Uterus (tissue), 4 donors: ENCODE data around the gene ZNF275. TPM values are rescaled to one million over a fixed set of nuclear protein-coding genes. Genes with fewer than 3 reads are reported as not detected.

ENCODE experiments used
- DNase-seq, 2 donors: peaks; one replicate each; pipeline ENCODE4 v3.0.0-alpha.2; 2019 to 2020
- H3K27ac ChIP-seq, 2 donors: fragments of 200-600 bp; sonication (generic); 1 replicate in 1 of 2; 2 replicates in 1 of 2; pipeline ENCODE4 v1.5.1; 2016 to 2018
- H3K27me3 ChIP-seq, 2 donors: fragments of 200-600 bp; sonication (generic); one replicate each; pipeline ENCODE4 v1.5.1; 2018 to 2019; ENCODE audit warnings: control low read depth in 1 of 2
- H3K36me3 ChIP-seq, 2 donors: fragments of 200-600 bp; sonication (generic); one replicate each; pipeline ENCODE4 v1.5.1; 2019; ENCODE audit warnings: control low read depth in 1 of 2
- H3K4me1 ChIP-seq, 2 donors: fragments of 200-600 bp; sonication (generic); one replicate each; pipeline ENCODE4 v1.5.1; 2018 to 2019; ENCODE audit warnings: control low read depth in 1 of 2
- H3K4me3 ChIP-seq, 2 donors: fragments of 200-600 bp; sonication (generic); 1 replicate in 1 of 2; 2 replicates in 1 of 2; pipeline ENCODE4 v1.5.1; 2018 to 2019; ENCODE audit warnings: mild to moderate bottlenecking in 1 of 2
- H3K9me3 ChIP-seq, 2 donors: fragments of 200-600 bp; sonication (generic); one replicate each; pipeline ENCODE4 v1.5.1; 2019; ENCODE audit warnings: control low read depth in 1 of 2
- POLR2A ChIP-seq, 2 donors: fragments of 450-650 bp; IDR thresholded peaks; one replicate each; pipeline ENCODE4 v1.6.1; 2016; ENCODE audit warnings: antibody characterized with exemption in 2 of 2, mild to moderate bottlenecking in 1 of 2, moderate library complexity in 1 of 2
- intact Hi-C: fragments of 100-400 bp; cut with DNase I; formaldehyde crosslinking; loops from one replicate; pipeline ENCODE4 v1.15.1; 2023; ENCODE audit warnings: low total_unique reads
- small RNA-seq: library from RNA; depleted of rRNA; stranded (forward); fragments of <200 nt; gene quantifications from one replicate; pipeline ENCODE3, GENCODE V24; 2016
- total RNA-seq, 4 donors: library from RNA; depleted of rRNA in 3 of 4; stranded (reverse); fragments of >200 nt in 3 of 4; gene quantifications; one replicate each; pipeline versions ENCODE4 v1.1.0 to v1.2.4, GENCODE V29; 2014 to 2023
- TF ChIP-seq, protein P1 (sequence below), 4 experiments: fragments of 200-600 bp in 2 of 4; fragments of 450-650 bp in 2 of 4; sonication (generic) in 2 of 4; IDR thresholded peaks; one replicate each; pipeline ENCODE4 v1.5.1; 2016 to 2019; ENCODE audit warnings: antibody characterized with exemption in 4 of 4, mild to moderate bottlenecking in 2 of 4, moderate library complexity in 1 of 4
- donor health status: DM: yes; HTN: yes; CAD: no.

ZNF275 gene
- total RNA-seq, 4 donors from 2014 or later: 4.9 to 18.3 (median 11.2) TPM

GRCh38 chrX:153400146-153401132 lies 66.5 kb downstream of the ZNF275 start:
- Histone ChIP-seq H3K27me3 (no peaks in the 10 kb centered on the region), H3K9me3 (no peaks in the 10 kb centered on the region), H3K27ac (no peak overlapping the region), H3K36me3 (no peaks in the 10 kb centered on the region), H3K4me1 (no peaks in the 10 kb centered on the region), H3K4me3 (no peak overlapping the region)
- intact Hi-C loops: no loop called here
- no peak for DNase-seq
- TF ChIP-seq POLR2A (IDR thresholded peaks at IDR 0.05): no peak
- TF ChIP-seq, protein P1, sequence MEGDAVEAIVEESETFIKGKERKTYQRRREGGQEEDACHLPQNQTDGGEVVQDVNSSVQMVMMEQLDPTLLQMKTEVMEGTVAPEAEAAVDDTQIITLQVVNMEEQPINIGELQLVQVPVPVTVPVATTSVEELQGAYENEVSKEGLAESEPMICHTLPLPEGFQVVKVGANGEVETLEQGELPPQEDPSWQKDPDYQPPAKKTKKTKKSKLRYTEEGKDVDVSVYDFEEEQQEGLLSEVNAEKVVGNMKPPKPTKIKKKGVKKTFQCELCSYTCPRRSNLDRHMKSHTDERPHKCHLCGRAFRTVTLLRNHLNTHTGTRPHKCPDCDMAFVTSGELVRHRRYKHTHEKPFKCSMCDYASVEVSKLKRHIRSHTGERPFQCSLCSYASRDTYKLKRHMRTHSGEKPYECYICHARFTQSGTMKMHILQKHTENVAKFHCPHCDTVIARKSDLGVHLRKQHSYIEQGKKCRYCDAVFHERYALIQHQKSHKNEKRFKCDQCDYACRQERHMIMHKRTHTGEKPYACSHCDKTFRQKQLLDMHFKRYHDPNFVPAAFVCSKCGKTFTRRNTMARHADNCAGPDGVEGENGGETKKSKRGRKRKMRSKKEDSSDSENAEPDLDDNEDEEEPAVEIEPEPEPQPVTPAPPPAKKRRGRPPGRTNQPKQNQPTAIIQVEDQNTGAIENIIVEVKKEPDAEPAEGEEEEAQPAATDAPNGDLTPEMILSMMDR (IDR thresholded peaks at IDR 0.05): peak in 2 of 4 experiments; percentile 28 to 37

DNA sequence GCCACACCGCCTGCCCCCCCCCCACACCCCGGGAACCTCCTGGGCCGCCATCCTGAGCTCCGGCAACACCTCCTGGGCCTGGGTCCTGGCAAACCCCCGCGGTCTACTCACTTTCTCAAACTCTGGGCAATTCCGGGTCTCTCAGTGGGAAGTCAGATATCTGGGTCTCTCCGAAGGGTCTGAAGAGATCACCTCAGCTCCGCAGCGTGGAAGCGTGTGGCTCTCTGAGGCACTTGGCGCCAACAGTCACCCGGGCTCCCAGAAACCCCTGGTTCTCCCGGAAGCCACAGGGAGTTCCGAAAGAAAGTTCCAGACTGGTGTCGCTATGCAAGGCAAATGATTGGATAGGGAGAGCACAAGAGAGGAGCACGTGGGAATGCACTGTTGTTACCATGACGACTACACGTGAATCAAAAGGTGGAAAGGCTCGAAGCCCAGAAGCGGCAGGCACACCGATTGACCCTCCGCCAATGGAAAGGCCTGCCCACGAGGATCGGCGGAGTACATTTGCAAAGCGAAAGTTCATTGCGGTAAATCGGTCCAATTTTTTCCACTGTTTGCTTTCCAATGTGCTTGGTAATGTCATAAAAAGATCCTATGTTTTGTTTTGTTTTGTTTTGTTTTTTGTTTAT lies 67.3 kb downstream of the ZNF275 start, which contains the start of gene PNMA6E:
Gene PNMA6E, minus strand, starts transcription at position 218 of the 632 bp plus-strand sequence. CDS start 2,501 bp downstream, outside the sequence.
- TF ChIP-seq, protein P1 (IDR thresholded peaks at IDR 0.05): no peak
- TF ChIP-seq POLR2A (IDR thresholded peaks at IDR 0.05): no peak
- Histone ChIP-seq H3K4me3 (no peak within 1 kb of the TSS), H3K27ac (no peak within 1 kb of the TSS), H3K36me3 (no peaks in the 10 kb centered on the region), H3K9me3 (no peaks in the 10 kb centered on the region), H3K27me3 (no peaks in the 10 kb centered on the region), H3K4me1 (no peaks in the 10 kb centered on the region)
- DNase-seq: no peak
- intact Hi-C loops: no loop called here

Small RNA genes within 50 kb of the gene (small RNA-seq; reads per million reads assigned to genes)
- gene AC152007.1: not detected

Other genes with a start within 250 kb of the ZNF275 start
- not detected for gene MAGEA1, start 154.9 kb upstream of the ZNF275 start, total RNA-seq
- not detected for gene PNMA6F, start 12.4 kb upstream of the ZNF275 start, total RNA-seq
- not detected for gene PNMA6E, start 67.2 kb downstream of the ZNF275 start, total RNA-seq
- gene ZFP92, start 77.3 kb downstream of the ZNF275 start, total RNA-seq: 1 to 10 TPM in 2 of 4 donors, under 1 TPM in 2; 0.26 to 2.4 (median 0.88) TPM
- 1 to 10 TPM in 3 of 4 donors, not detected in 1; 1.4 to 3.2 (median 2.9) TPM for gene TREX2, start 111.9 kb downstream of the ZNF275 start, total RNA-seq
- gene HAUS7, start 136.4 kb downstream of the ZNF275 start, total RNA-seq: 10 to 100 TPM in 3 of 4 donors, 1 to 10 TPM in 1; 5.1 to 34.4 (median 27.1) TPM
- gene BGN, start 160.8 kb downstream of the ZNF275 start, total RNA-seq: 10 to 100 TPM; 36.8 to 91.5 (median 50.0) TPM
- gene ATP2B3, start 183.5 kb downstream of the ZNF275 start, total RNA-seq: 1 to 10 TPM in 1 of 4 donors, under 1 TPM in 1, not detected in 2; 0.09 to 3.5 TPM